HCT116 (cell line): ENCODE results near the gene ACADVL.

Experiments
- ATF3 ChIP-seq: IDR thresholded peaks from 2 replicates; pipeline ENCODE4 v1.6.1; 2012
- CTCF ChIP-seq, 3 experiments: fragments of 200-600 bp in 1 of 3; sonication (generic) in 1 of 3; IDR thresholded peaks in 2 of 3; conservative IDR thresholded peaks in 1 of 3; 2 replicates each; pipeline ENCODE4 v1.5.1; 2012 to 2017; ENCODE audit warnings: low read depth in 2 of 3, low read length in 2 of 3, antibody characterized with exemption in 1 of 3, borderline replicate concordance in 1 of 3, control low read depth in 1 of 3, mild to moderate bottlenecking in 1 of 3, mixed read lengths in 1 of 3, mixed run types in 1 of 3, moderate library complexity in 1 of 3; ENCODE audit not compliant: insufficient read depth in 1 of 3
- EGR1 ChIP-seq: IDR thresholded peaks from 2 replicates; pipeline ENCODE4 v1.6.1; 2012; ENCODE audit warnings: low read depth
- EZH2 ChIP-seq: fragments of 200-600 bp; sonication (generic); IDR thresholded peaks from 2 replicates; pipeline ENCODE4 v1.6.1; 2017; ENCODE audit warnings: antibody characterized with exemption, mixed run types
- EZH2phosphoT487 ChIP-seq: fragments of 200-600 bp; IDR thresholded peaks from 2 replicates; pipeline ENCODE4 v1.6.1; 2018; ENCODE audit warnings: antibody characterized with exemption, borderline replicate concordance
- FOSL1 ChIP-seq: IDR thresholded peaks from 2 replicates; pipeline ENCODE4 v1.6.1; 2012; ENCODE audit warnings: low read depth
- MAX ChIP-seq: IDR thresholded peaks from 2 replicates; pipeline ENCODE4 v1.6.1; 2012
- POLR2A ChIP-seq: IDR thresholded peaks from 2 replicates; pipeline ENCODE4 v1.7.0; 2011; ENCODE audit warnings: borderline replicate concordance; ENCODE audit not compliant: insufficient read depth, insufficient read length; ENCODE audit errors: extremely low read depth
- POLR2AphosphoS5 ChIP-seq: IDR thresholded peaks from 2 replicates; pipeline ENCODE4 v1.6.1; 2011; ENCODE audit warnings: mild to moderate bottlenecking, low read depth, low read length, moderate library complexity
- REST ChIP-seq: IDR thresholded peaks from 2 replicates; pipeline ENCODE4 v1.6.1; 2012; ENCODE audit warnings: low read depth
- TCF7L2 ChIP-seq: IDR thresholded peaks from 2 replicates; pipeline ENCODE4 v1.7.0; 2011; ENCODE audit warnings: borderline replicate concordance, inconsistent platforms; ENCODE audit not compliant: insufficient read depth, insufficient read length; ENCODE audit errors: extremely low read depth
- YY1 ChIP-seq: IDR thresholded peaks from 2 replicates; pipeline ENCODE4 v1.6.1; 2011; ENCODE audit warnings: low read length, low read depth, moderate library complexity, mild to moderate bottlenecking; ENCODE audit not compliant: insufficient replicate concordance; ENCODE audit errors: extremely low read depth

GRCh38 chr17:7246779-7247178 lies 27.0 kb downstream of the ACADVL start:
- TF ChIP-seq POLR2A (no peak), CTCF (IDR thresholded peaks at IDR 0.05 in 2 of 3, conservative IDR thresholded peaks at IDR 0.05 in 1 of 3; ENCODE audit: borderline replicate concordance in 1 of 3, insufficient read depth in 1 of 3, low read depth in 2 of 3, low read length in 2 of 3) (no peak), EGR1 (no peak), EZH2 (no peak), POLR2AphosphoS5 (no peak), ATF3 (no peak), YY1 (no peak), FOSL1 (no peak), REST (no peak), EZH2phosphoT487 (no peak), TCF7L2 (no peak), MAX (no peak)
